HepG2 (cell line): ENCODE data around the gene EXOC3. TPM values are rescaled to one million over a fixed set of nuclear protein-coding genes. Genes with fewer than 3 reads are reported as not detected.

Source experiments
- AHR ChIP-seq: IDR thresholded peaks from 2 replicates; pipeline ENCODE4 v1.6.1; 2018; ENCODE audit warnings: missing genetic modification reagents, missing compliant biosample characterization
- ARID4A ChIP-seq: sonication (generic); formaldehyde crosslinking; IDR thresholded peaks from 2 replicates; pipeline ENCODE4 v1.5.0; 2020; ENCODE audit warnings: mild to moderate bottlenecking, missing genetic modification reagents, borderline replicate concordance
- CHCHD3 ChIP-seq: sonication (generic); formaldehyde crosslinking; IDR thresholded peaks from 2 replicates; pipeline ENCODE4 v1.8.0; 2022; ENCODE audit warnings: mild to moderate bottlenecking, missing genetic modification reagents, moderate library complexity
- HDAC1 ChIP-seq: sonication (generic); formaldehyde crosslinking; IDR thresholded peaks from 2 replicates; pipeline ENCODE4 v1.5.1; 2020; ENCODE audit warnings: mild to moderate bottlenecking, missing genetic modification reagents
- KLF13 ChIP-seq: sonication (generic); formaldehyde crosslinking; IDR thresholded peaks from 2 replicates; pipeline ENCODE4 v1.4.0; 2020; ENCODE audit warnings: mild to moderate bottlenecking, missing genetic modification reagents
- MAX ChIP-seq: IDR thresholded peaks from 2 replicates; pipeline ENCODE4 v1.6.1; 2012; ENCODE audit warnings: inconsistent platforms
- NBN ChIP-seq: fragments of 450-650 bp; conservative IDR thresholded peaks from 2 replicates; pipeline ENCODE4 v1.6.1; 2017
- NR2F6 ChIP-seq, 2 experiments: IDR thresholded peaks; 2 replicates each; pipeline ENCODE4 v1.6.1; 2016; ENCODE audit warnings: antibody characterized with exemption in 1 of 2, mild to moderate bottlenecking in 1 of 2
- RBFOX2 ChIP-seq: fragments of 200-400 bp; formaldehyde crosslinking; IDR thresholded peaks from 2 replicates; pipeline ENCODE4 v1.6.1; 2017; ENCODE audit warnings: low read depth, mild to moderate bottlenecking, low read length
- TAF1 ChIP-seq: sonication (generic); formaldehyde crosslinking; IDR thresholded peaks from 2 replicates; pipeline ENCODE4 v1.4.0; 2020; ENCODE audit warnings: missing genetic modification reagents
- THAP11 ChIP-seq: IDR thresholded peaks from 2 replicates; pipeline ENCODE4 v1.6.1; 2016; ENCODE audit warnings: missing biosample characterization, missing genetic modification reagents
- XBP1 ChIP-seq: sonication (generic); formaldehyde crosslinking; IDR thresholded peaks from 2 replicates; pipeline ENCODE4 v1.5.0; 2020; ENCODE audit warnings: missing genetic modification reagents
- YY1 ChIP-seq: IDR thresholded peaks from 2 replicates; pipeline ENCODE4 v1.6.1; 2011; ENCODE audit warnings: low read length, low read depth, moderate library complexity, mild to moderate bottlenecking; ENCODE audit not compliant: insufficient read depth, insufficient replicate concordance
- ZFP36 ChIP-seq: fragments of 150-350 bp; IDR thresholded peaks from 2 replicates; pipeline ENCODE4 v1.6.1; 2018; ENCODE audit warnings: borderline replicate concordance, low read length, low read depth; ENCODE audit not compliant: partially characterized antibody
- ZFY ChIP-seq: sonication (generic); formaldehyde crosslinking; IDR thresholded peaks from 2 replicates; pipeline ENCODE4 v1.4.0; 2020; ENCODE audit warnings: missing genetic modification reagents
- ZNF766 ChIP-seq: sonication (generic); formaldehyde crosslinking; IDR thresholded peaks from 2 replicates; pipeline ENCODE4 v1.5.0; 2020; ENCODE audit warnings: missing genetic modification reagents, borderline replicate concordance
- ZUFSP ChIP-seq: sonication (generic); formaldehyde crosslinking; IDR thresholded peaks from 2 replicates; pipeline ENCODE4 v1.9.0; 2021; ENCODE audit warnings: missing genetic modification reagents, mild to moderate bottlenecking, borderline replicate concordance
- polyA plus RNA-seq, 8 experiments: library from polyadenylated mRNA; depleted of rRNA in 3 of 8; stranded (reverse) in 7 of 8; unstranded in 1 of 8; fragments of >200 nt; fragmentation: Illumina TruSeq in 4 of 8; extraction: Trizol in 4 of 8; gene quantifications; 2 replicates each; pipeline versions ENCODE4 v1.2.1 to v1.2.3, GENCODE V29; 2011 to 2016; ENCODE audit warnings: low read depth in 4 of 8, missing spikeins in 1 of 8, mixed read lengths in 1 of 8; ENCODE audit not compliant: insufficient read depth in 1 of 8
- total RNA-seq, 5 experiments: library from RNA; depleted of rRNA; stranded (reverse); fragments of >200 nt; fragmentation: Illumina TruSeq; extraction: Trizol; gene quantifications; 2 replicates each; pipeline ENCODE4 v1.2.3, GENCODE V29; 2016; ENCODE audit warnings: low read depth in 1 of 5
- TF ChIP-seq, protein P1 (sequence below): sonication (generic); formaldehyde crosslinking; IDR thresholded peaks from 2 replicates; pipeline ENCODE4 v1.4.0; 2020; ENCODE audit warnings: missing genetic modification reagents
- TF ChIP-seq, protein P2 (sequence below): sonication (generic); formaldehyde crosslinking; IDR thresholded peaks from 2 replicates; pipeline ENCODE4 v1.5.1; 2020; ENCODE audit warnings: mild to moderate bottlenecking, moderate library complexity, missing genetic modification reagents

The EXOC3 gene
- total and polyA plus RNA-seq, 2 of the 13 experiments (the other 11 are each of a cell fraction or from before 2014, with no cell fraction given): 9.2 to 20.5 TPM

GRCh38 chr5:443239-444151 lies 519 bp downstream of the EXOC3 start (continued):
- TF ChIP-seq NR2F6 (IDR thresholded peaks at IDR 0.05): no peak
- TF ChIP-seq NR2F6 (CRISPR knock-in tag; IDR thresholded peaks at IDR 0.05): no peak
- no peak for TF ChIP-seq KLF13 (CRISPR knock-in tag)
- TF ChIP-seq THAP11 (CRISPR knock-in tag): peak; percentile 3; the same call in 1 of the 2 replicates
- no peak for TF ChIP-seq XBP1 (CRISPR knock-in tag)
- TF ChIP-seq NBN: no peak
- no peak for TF ChIP-seq ZNF766 (CRISPR knock-in tag)
- no peak for TF ChIP-seq ZFP36
- TF ChIP-seq, protein P1, sequence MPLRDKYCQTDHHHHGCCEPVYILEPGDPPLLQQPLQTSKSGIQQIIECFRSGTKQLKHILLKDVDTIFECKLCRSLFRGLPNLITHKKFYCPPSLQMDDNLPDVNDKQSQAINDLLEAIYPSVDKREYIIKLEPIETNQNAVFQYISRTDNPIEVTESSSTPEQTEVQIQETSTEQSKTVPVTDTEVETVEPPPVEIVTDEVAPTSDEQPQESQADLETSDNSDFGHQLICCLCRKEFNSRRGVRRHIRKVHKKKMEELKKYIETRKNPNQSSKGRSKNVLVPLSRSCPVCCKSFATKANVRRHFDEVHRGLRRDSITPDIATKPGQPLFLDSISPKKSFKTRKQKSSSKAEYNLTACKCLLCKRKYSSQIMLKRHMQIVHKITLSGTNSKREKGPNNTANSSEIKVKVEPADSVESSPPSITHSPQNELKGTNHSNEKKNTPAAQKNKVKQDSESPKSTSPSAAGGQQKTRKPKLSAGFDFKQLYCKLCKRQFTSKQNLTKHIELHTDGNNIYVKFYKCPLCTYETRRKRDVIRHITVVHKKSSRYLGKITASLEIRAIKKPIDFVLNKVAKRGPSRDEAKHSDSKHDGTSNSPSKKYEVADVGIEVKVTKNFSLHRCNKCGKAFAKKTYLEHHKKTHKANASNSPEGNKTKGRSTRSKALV (CRISPR knock-in tag): no peak
- no peak for TF ChIP-seq AHR
- no peak for TF ChIP-seq CHCHD3 (CRISPR knock-in tag)
- TF ChIP-seq YY1: no peak
- peak; percentile 14; the same call in 1 of the 2 replicates for TF ChIP-seq MAX
- TF ChIP-seq ARID4A (CRISPR knock-in tag): peak; percentile 75; the same call in 1 of the 2 replicates
- 0 out of 2 replicates have a peak, but pooled peaks have one; percentile 30 for TF ChIP-seq ZFY (CRISPR knock-in tag)
- TF ChIP-seq, protein P2, sequence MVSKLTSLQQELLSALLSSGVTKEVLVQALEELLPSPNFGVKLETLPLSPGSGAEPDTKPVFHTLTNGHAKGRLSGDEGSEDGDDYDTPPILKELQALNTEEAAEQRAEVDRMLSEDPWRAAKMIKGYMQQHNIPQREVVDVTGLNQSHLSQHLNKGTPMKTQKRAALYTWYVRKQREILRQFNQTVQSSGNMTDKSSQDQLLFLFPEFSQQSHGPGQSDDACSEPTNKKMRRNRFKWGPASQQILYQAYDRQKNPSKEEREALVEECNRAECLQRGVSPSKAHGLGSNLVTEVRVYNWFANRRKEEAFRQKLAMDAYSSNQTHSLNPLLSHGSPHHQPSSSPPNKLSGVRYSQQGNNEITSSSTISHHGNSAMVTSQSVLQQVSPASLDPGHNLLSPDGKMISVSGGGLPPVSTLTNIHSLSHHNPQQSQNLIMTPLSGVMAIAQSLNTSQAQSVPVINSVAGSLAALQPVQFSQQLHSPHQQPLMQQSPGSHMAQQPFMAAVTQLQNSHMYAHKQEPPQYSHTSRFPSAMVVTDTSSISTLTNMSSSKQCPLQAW (CRISPR knock-in tag): peak; percentile 25; the same call in 1 of the 2 replicates
- TF ChIP-seq HDAC1 (CRISPR knock-in tag): peak; percentile 56; the same call in 1 of the 2 replicates
- peak; percentile 53; the same call in 1 of the 2 replicates for TF ChIP-seq RBFOX2
- no peak; the same call in none of the 2 replicates for TF ChIP-seq TAF1
- TF ChIP-seq ZUFSP: no peak
